Upper lobe of right lung (tissue), 1 donor: ENCODE measurements around the gene FAM131C. TPM values are rescaled to one million over a fixed set of nuclear protein-coding genes. Genes with fewer than 3 reads are reported as not detected.
A peak's percentile ranks its signal among the peaks of the same experiment; 100 is the strongest.
"Not testable (repeated sequence)": the region's sequence is repeated elsewhere in the genome, so short reads cannot be mapped to it uniquely, and the experiment has no call there.

Source experiments
- ATAC-seq: fragments of 200-7000 bp; cut with Tn5 transposase; one replicate; pipeline ENCODE4 v1.9.1; 2020; ENCODE audit warnings: mild to moderate bottlenecking, moderate library complexity
- DNase-seq: peaks from one replicate; pipeline ENCODE4 v3.0.0-alpha.2; 2020
- H3K27ac ChIP-seq: fragments of 200-600 bp; one replicate; pipeline ENCODE4 v1.8.0; 2022
- H3K27me3 ChIP-seq: fragments of 200-600 bp; one replicate; pipeline ENCODE4 v1.8.0; 2022; ENCODE audit warnings: mild to moderate bottlenecking
- H3K36me3 ChIP-seq: fragments of 200-600 bp; one replicate; pipeline ENCODE4 v1.8.0; 2022
- H3K4me1 ChIP-seq: fragments of 200-600 bp; one replicate; pipeline ENCODE4 v1.8.0; 2022
- H3K4me3 ChIP-seq: fragments of 200-600 bp; one replicate; pipeline ENCODE4 v1.8.0; 2022; ENCODE audit warnings: mild to moderate bottlenecking
- H3K9me3 ChIP-seq: fragments of 200-600 bp; one replicate; pipeline ENCODE4 v1.8.0; 2022
- intact Hi-C: fragments of 100-400 bp; cut with DNase I; formaldehyde crosslinking; loops from one replicate; pipeline ENCODE4 v1.11.0; 2022
- total RNA-seq: library from RNA; stranded (reverse); fragmentation: NEBNext Ultra II Directional; extraction: Animal tissue kit (Norgen Biotek cat#: 25700); gene quantifications from one replicate; pipeline ENCODE4 v1.2.1, GENCODE V29; 2021
- TF ChIP-seq, protein P1 (sequence below): fragments of 200-600 bp; IDR thresholded peaks from one replicate; pipeline ENCODE4 v1.8.0; 2022; ENCODE audit warnings: antibody characterized with exemption
- donor health status: DM: no; HTN: yes; CAD: no; lungs with severe emphysema.

Gene FAM131C
- total RNA-seq, 1 donor from 2014 or later: not detected

DNA sequence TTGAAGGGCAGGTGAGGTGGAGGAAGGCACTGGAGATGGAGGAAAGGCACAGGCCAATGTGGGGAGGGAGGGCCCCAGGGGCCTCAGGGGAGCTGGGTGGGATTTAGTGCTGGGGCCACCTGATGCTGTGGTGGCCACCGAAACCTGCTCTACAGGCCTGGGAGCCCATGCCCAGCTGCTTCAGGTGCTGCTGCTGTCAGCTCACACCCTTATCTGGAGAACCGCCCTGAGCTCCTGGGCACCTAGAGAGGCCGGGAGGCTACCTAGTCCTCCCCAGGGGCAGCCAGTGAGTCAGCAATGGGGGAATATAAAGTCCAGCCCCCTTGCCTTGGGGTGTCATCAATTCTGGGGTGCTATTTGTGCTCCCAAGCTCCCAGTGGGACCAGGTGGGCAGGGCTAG, 12.2 kb downstream of the FAM131C start:
- TF ChIP-seq, protein P1, sequence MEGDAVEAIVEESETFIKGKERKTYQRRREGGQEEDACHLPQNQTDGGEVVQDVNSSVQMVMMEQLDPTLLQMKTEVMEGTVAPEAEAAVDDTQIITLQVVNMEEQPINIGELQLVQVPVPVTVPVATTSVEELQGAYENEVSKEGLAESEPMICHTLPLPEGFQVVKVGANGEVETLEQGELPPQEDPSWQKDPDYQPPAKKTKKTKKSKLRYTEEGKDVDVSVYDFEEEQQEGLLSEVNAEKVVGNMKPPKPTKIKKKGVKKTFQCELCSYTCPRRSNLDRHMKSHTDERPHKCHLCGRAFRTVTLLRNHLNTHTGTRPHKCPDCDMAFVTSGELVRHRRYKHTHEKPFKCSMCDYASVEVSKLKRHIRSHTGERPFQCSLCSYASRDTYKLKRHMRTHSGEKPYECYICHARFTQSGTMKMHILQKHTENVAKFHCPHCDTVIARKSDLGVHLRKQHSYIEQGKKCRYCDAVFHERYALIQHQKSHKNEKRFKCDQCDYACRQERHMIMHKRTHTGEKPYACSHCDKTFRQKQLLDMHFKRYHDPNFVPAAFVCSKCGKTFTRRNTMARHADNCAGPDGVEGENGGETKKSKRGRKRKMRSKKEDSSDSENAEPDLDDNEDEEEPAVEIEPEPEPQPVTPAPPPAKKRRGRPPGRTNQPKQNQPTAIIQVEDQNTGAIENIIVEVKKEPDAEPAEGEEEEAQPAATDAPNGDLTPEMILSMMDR: no peak
- ATAC-seq: no peak
- Histone ChIP-seq H3K4me1 (no peaks in the 10 kb centered on the region), H3K9me3 (no peaks in the 10 kb centered on the region), H3K27ac (no peak overlapping the region), H3K27me3 (no peaks in the 10 kb centered on the region), H3K36me3 (no peaks in the 10 kb centered on the region), H3K4me3 (no peak overlapping the region)
- intact Hi-C loops: no loop called here
- DNase-seq: no peak

GRCh38 chr1:16058394-16059120, 14.9 kb downstream of the FAM131C start:
- not testable (repeated sequence) for H3K4me1 ChIP-seq, H3K27me3 ChIP-seq, H3K36me3 ChIP-seq, ATAC-seq, H3K27ac ChIP-seq, H3K9me3 ChIP-seq, H3K4me3 ChIP-seq, DNase-seq
- intact Hi-C loops: loop anchor here (5.0 kb wide), 1 partner anchor 51 kb away; no protein-coding TSS in a partner anchor

- not testable (repeated sequence) for H3K27ac ChIP-seq, H3K36me3 ChIP-seq, H3K4me3 ChIP-seq, H3K4me1 ChIP-seq, ATAC-seq, H3K9me3 ChIP-seq, H3K27me3 ChIP-seq, DNase-seq
- intact Hi-C loops: loop anchor here (5.0 kb wide), 1 partner anchor 50 kb away; no protein-coding TSS in a partner anchor
These were observed 16.0 kb downstream of the FAM131C start for GRCh38 chr1:16057314-16057915.

- H3K4me1 ChIP-seq, DNase-seq, ATAC-seq, H3K27me3 ChIP-seq, H3K4me3 ChIP-seq, H3K36me3 ChIP-seq, H3K27ac ChIP-seq, H3K9me3 ChIP-seq: not testable (repeated sequence)
- intact Hi-C loops: loop anchor here (5.0 kb wide), 1 partner anchor 49 kb away; no protein-coding TSS in a partner anchor
These were observed 16.9 kb downstream of the FAM131C start for GRCh38 chr1:16056521-16056912.

- no peak overlapping the region for H3K4me3 ChIP-seq
- intact Hi-C loops: loop anchor here (5.0 kb wide), 1 partner anchor 49 kb away; no protein-coding TSS in a partner anchor
- no peaks in the 10 kb centered on the region for H3K9me3 ChIP-seq
- TF ChIP-seq, protein P1: peak; percentile 98
- no peaks in the 10 kb centered on the region for H3K36me3 ChIP-seq
- H3K27ac ChIP-seq: no peak overlapping the region
- no peaks in the 10 kb centered on the region for H3K27me3 ChIP-seq
- peak; percentile 94 for DNase-seq
- no peaks in the 10 kb centered on the region for H3K4me1 ChIP-seq
- ATAC-seq: peak; percentile 94
These were observed 17.6 kb downstream of the FAM131C start for GRCh38 chr1:16055613-16056520.

GRCh38 chr1:16054598-16055540, 18.6 kb downstream of the FAM131C start:
- Histone ChIP-seq H3K27ac (no peak overlapping the region), H3K36me3 (no peaks in the 10 kb centered on the region), H3K4me1 (no peaks in the 10 kb centered on the region), H3K27me3 (no peaks in the 10 kb centered on the region), H3K9me3 (no peaks in the 10 kb centered on the region), H3K4me3 (no peak overlapping the region)
- DNase-seq (no peak), ATAC-seq (no peak)
- intact Hi-C loops: loop anchor here (5.0 kb wide), 1 partner anchor 48 kb away; no protein-coding TSS in a partner anchor
- TF ChIP-seq, protein P1: no peak
